HepG2 (cell line): Measurements from ENCODE around the gene NDUFB11. TPM values are rescaled to one million over a fixed set of nuclear protein-coding genes. Genes with fewer than 3 reads are reported as not detected.
A peak's percentile ranks its signal among the peaks of the same experiment; 100 is the strongest.

Experiments
- ATAC-seq: fragments of 200-7000 bp; cut with Tn5 transposase; 3 replicates; pipeline ENCODE4 v1.9.1; 2020; ENCODE audit warnings: mild to moderate bottlenecking, moderate library complexity
- BruUV-seq: library from RNA; stranded (reverse); fragments of 400-500 nt; replicated peaks from 2 replicates; lab custom pipeline; 2021; lab: Mats Ljungman, UMichigan
- CTCF ChIA-PET: fragments of 300-600 bp; formaldehyde crosslinking; extraction: SDS; loops from one replicate; lab custom pipeline; 2021; ENCODE audit warnings: low total read pairs, inconsistent platforms, low intra/inter-chr PET ratio; lab: Yijun Ruan, JAX
- POLR2A ChIA-PET: fragments of 350-600 bp; sonication (Branson Sonifier 250); formaldehyde crosslinking; loops from one replicate; lab custom pipeline; 2020; ENCODE audit warnings: antibody characterized with exemption, inconsistent platforms; lab: Yijun Ruan, JAX
- DNase-seq: peaks from one replicate; pipeline ENCODE4 v3.0.0-alpha.2; 2015; ENCODE audit warnings: low spot score
- FAIRE-seq: peaks from 3 replicates; lab custom pipeline; 2011; peaks lifted over from hg19 to GRCh38; lab: Jason Lieb, UNC
- H2AFZ ChIP-seq: one replicate; pipeline ENCODE4 v1.6.1; 2011; ENCODE audit warnings: low read length, inconsistent platforms
- H3K27ac ChIP-seq: fragments of 300-600 bp; 3 replicates; pipeline ENCODE4 v1.8.0; 2011; ENCODE audit warnings: mixed run types, mild to moderate bottlenecking, mixed read lengths, low read length, inconsistent platforms; ENCODE audit not compliant: insufficient read depth; ENCODE audit errors: extremely low read length
- H3K27me3 ChIP-seq, 2 experiments: fragments of 200-600 bp in 1 of 2; 2 replicates in 1 of 2; 3 replicates in 1 of 2; pipeline versions ENCODE4 v1.6.0 to v1.8.0; 2011; ENCODE audit warnings: low read length in 2 of 2, mild to moderate bottlenecking in 2 of 2, moderate library complexity in 2 of 2, inconsistent platforms in 1 of 2; ENCODE audit not compliant: insufficient read depth in 2 of 2, control insufficient read depth in 1 of 2
- H3K36me3 ChIP-seq, 2 experiments: fragments of 200-600 bp in 1 of 2; replicated peaks in 1 of 2; 2 replicates in 1 of 2; 3 replicates in 1 of 2; pipeline versions ENCODE4 v1.5.1 to v1.8.0; 2011; ENCODE audit warnings: low read length in 2 of 2, inconsistent platforms in 1 of 2; ENCODE audit not compliant: insufficient read depth in 2 of 2, control insufficient read depth in 1 of 2
- H3K4me1 ChIP-seq: 2 replicates; pipeline ENCODE4 v1.5.1; 2012; ENCODE audit warnings: low read length, inconsistent platforms; ENCODE audit not compliant: insufficient read depth
- H3K4me2 ChIP-seq: 2 replicates; pipeline ENCODE4 v1.6.0; 2011; ENCODE audit warnings: low read depth, low read length, inconsistent platforms
- H3K4me3 ChIP-seq, 3 experiments: fragments of 200-600 bp in 1 of 3; sonication (generic), shearing (Covaris generic) in 1 of 3; replicated peaks in 1 of 3; 2 replicates each; pipeline ENCODE4 v1.5.1; 2011 to 2016; ENCODE audit warnings: low read length in 3 of 3, inconsistent platforms in 2 of 3, low read depth in 2 of 3, mild to moderate bottlenecking in 2 of 3, control low read depth in 1 of 3, mixed read lengths in 1 of 3; ENCODE audit not compliant: insufficient read depth in 1 of 3
- H3K79me2 ChIP-seq: one replicate; pipeline ENCODE4 v1.6.1; 2011; ENCODE audit warnings: low read length, inconsistent platforms; ENCODE audit not compliant: insufficient read depth
- H3K9ac ChIP-seq: 2 replicates; pipeline ENCODE4 v1.6.0; 2011; ENCODE audit warnings: mild to moderate bottlenecking, low read depth, low read length, inconsistent platforms; ENCODE audit not compliant: insufficient read depth
- H3K9me3 ChIP-seq: 2 replicates; pipeline ENCODE4 v1.5.1; 2012; ENCODE audit warnings: mild to moderate bottlenecking, low read length
- H4K20me1 ChIP-seq: 2 replicates; pipeline ENCODE4 v1.6.0; 2011; ENCODE audit warnings: inconsistent platforms, mild to moderate bottlenecking, low read length, moderate library complexity; ENCODE audit not compliant: insufficient read depth
- ARNT ChIP-seq: fragments of 450-650 bp; IDR thresholded peaks from 2 replicates; pipeline ENCODE4 v1.6.1; 2017
- ATF7 ChIP-seq, 2 experiments: fragments of 450-650 bp in 1 of 2; sonication (generic) in 1 of 2; formaldehyde crosslinking in 1 of 2; IDR thresholded peaks; 2 replicates each; pipeline versions ENCODE4 v1.4.0 to v1.6.1; 2016 to 2020; ENCODE audit warnings: antibody characterized with exemption in 1 of 2, mild to moderate bottlenecking in 1 of 2, missing genetic modification reagents in 1 of 2
- KAT8 ChIP-seq: IDR thresholded peaks from 2 replicates; pipeline ENCODE4 v1.6.1; 2016; ENCODE audit warnings: missing genetic modification reagents, missing compliant biosample characterization
- MAFF ChIP-seq: IDR thresholded peaks from 2 replicates; pipeline ENCODE4 v1.6.1; 2011; ENCODE audit warnings: low read depth, low read length, improper control_type of control experiment
- REL ChIP-seq: sonication (generic); formaldehyde crosslinking; conservative IDR thresholded peaks from 2 replicates; pipeline ENCODE4 v1.8.0; 2022; ENCODE audit warnings: mild to moderate bottlenecking, missing genetic modification reagents, moderate library complexity
- ZBTB38 ChIP-seq: sonication (generic); formaldehyde crosslinking; IDR thresholded peaks from 2 replicates; pipeline ENCODE4 v1.5.1; 2020; ENCODE audit warnings: mild to moderate bottlenecking, missing genetic modification reagents
- ZNF709 ChIP-seq: sonication (generic); formaldehyde crosslinking; IDR thresholded peaks from 2 replicates; pipeline ENCODE4 v1.5.0; 2020; ENCODE audit warnings: mild to moderate bottlenecking, missing genetic modification reagents
- WGBS: methylation state at CpG from one replicate; pipeline ENCODE4 v1.1.6; 2017; ENCODE audit warnings: low lambda C conversion rate; 5-methylcytosine and 5-hydroxymethylcytosine counted together
- in situ Hi-C: cut with HindIII; loops from 2 replicates; pipeline ENCODE4 v1.10.0; 2017; ENCODE audit warnings: low pct_unique_long_range_greater_than_20kb; ENCODE audit not compliant: extremely low pct_ligation_motif_present
- intact Hi-C: fragments of 100-400 bp; cut with micrococcal nuclease; formaldehyde crosslinking; loops from one replicate; pipeline ENCODE4 v1.10.0; 2022; ENCODE audit not compliant: unreplicated experiment
- polyA plus RNA-seq, 8 experiments: library from polyadenylated mRNA; depleted of rRNA in 3 of 8; stranded (reverse) in 7 of 8; unstranded in 1 of 8; fragments of >200 nt; fragmentation: Illumina TruSeq in 4 of 8; extraction: Trizol in 4 of 8; gene quantifications; 2 replicates each; pipeline versions ENCODE4 v1.2.1 to v1.2.3, GENCODE V29; 2011 to 2016; ENCODE audit warnings: low read depth in 4 of 8, missing spikeins in 1 of 8, mixed read lengths in 1 of 8; ENCODE audit not compliant: insufficient read depth in 1 of 8
- total RNA-seq, 5 experiments: library from RNA; depleted of rRNA; stranded (reverse); fragments of >200 nt; fragmentation: Illumina TruSeq; extraction: Trizol; gene quantifications; 2 replicates each; pipeline ENCODE4 v1.2.3, GENCODE V29; 2016; ENCODE audit warnings: low read depth in 1 of 5
- TF ChIP-seq, protein P1 (sequence below): sonication (generic); formaldehyde crosslinking; IDR thresholded peaks from 2 replicates; pipeline ENCODE4 v1.4.0; 2020; ENCODE audit warnings: missing genetic modification reagents
- TF ChIP-seq, protein P2 (sequence below): sonication (generic); formaldehyde crosslinking; IDR thresholded peaks from 2 replicates; pipeline ENCODE4 v1.4.0; 2020; ENCODE audit warnings: missing genetic modification reagents
- TF ChIP-seq, protein P3 (sequence below): sonication (generic); formaldehyde crosslinking; IDR thresholded peaks from 2 replicates; pipeline ENCODE4 v1.5.0; 2020; ENCODE audit warnings: mild to moderate bottlenecking, missing genetic modification reagents, moderate library complexity

Gene NDUFB11
- total and polyA plus RNA-seq, 2 of the 13 experiments (the other 11 are each of a cell fraction or from before 2014, with no cell fraction given), result 46.6 to 100 TPM

DNA sequence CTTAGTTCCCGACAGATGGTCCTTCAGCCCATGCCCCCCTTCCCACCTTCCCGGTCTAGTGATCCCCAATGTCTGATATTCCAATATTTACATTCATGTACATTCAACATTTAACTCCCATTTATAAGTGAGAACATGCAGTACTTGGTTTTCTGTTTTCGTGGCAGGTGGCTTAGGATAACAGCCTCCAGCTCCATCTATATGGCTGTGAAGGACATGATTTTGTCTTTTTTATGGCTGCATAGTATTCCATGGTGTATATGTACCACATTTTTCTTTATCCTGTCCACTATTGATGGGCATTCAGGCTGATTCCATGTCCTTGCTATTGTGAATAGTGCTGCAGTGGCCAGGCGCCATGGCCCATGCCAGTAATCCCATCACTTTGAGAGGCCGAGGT is 14.3 kb upstream of the NDUFB11 start (continued):
- no peak for TF ChIP-seq REL
- no peak for TF ChIP-seq ATF7 (IDR thresholded peaks at IDR 0.05)
- no peak for TF ChIP-seq ATF7 (CRISPR knock-in tag; IDR thresholded peaks at IDR 0.05)
- no peak for TF ChIP-seq ZNF709 (CRISPR knock-in tag)
- TF ChIP-seq ARNT, result no peak
- TF ChIP-seq, all 625 proteins: peak for 0

DNA sequence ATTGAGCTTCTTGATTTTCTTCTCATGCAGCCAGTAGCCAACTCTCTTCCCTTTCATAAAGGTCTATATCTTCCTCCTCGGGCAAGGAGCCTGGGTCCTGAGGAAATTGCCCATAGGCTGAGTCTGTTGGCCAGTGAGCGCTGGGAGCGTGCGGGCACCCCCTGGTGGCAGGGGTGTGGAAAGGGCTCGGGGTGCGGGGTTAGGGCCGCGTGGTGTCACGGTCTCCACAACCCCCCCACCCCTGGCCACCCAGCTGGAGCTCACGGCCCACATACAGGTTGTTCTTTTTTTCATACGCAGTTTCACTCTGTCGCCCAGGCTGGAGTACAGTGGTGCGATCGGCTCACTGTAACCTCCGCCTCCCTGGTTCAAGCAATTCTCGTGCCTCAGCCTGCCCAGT is 13.6 kb upstream of the NDUFB11 start:
- TF ChIP-seq, protein P1, sequence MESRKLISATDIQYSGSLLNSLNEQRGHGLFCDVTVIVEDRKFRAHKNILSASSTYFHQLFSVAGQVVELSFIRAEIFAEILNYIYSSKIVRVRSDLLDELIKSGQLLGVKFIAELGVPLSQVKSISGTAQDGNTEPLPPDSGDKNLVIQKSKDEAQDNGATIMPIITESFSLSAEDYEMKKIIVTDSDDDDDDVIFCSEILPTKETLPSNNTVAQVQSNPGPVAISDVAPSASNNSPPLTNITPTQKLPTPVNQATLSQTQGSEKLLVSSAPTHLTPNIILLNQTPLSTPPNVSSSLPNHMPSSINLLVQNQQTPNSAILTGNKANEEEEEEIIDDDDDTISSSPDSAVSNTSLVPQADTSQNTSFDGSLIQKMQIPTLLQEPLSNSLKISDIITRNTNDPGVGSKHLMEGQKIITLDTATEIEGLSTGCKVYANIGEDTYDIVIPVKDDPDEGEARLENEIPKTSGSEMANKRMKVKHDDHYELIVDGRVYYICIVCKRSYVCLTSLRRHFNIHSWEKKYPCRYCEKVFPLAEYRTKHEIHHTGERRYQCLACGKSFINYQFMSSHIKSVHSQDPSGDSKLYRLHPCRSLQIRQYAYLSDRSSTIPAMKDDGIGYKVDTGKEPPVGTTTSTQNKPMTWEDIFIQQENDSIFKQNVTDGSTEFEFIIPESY (CRISPR knock-in tag), result peak; percentile 98
- TF ChIP-seq ZBTB38 (CRISPR knock-in tag) (0 out of 2 replicates have a peak, but pooled peaks have one; percentile 28), MAFF (no peak), KAT8 (no peak)
- TF ChIP-seq, protein P2, sequence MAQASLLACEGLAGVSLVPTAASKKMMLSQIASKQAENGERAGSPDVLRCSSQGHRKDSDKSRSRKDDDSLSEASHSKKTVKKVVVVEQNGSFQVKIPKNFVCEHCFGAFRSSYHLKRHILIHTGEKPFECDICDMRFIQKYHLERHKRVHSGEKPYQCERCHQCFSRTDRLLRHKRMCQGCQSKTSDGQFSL (CRISPR knock-in tag), result 0 out of 2 replicates have a peak, but pooled peaks have one; percentile 49
- TF ChIP-seq, protein P3, sequence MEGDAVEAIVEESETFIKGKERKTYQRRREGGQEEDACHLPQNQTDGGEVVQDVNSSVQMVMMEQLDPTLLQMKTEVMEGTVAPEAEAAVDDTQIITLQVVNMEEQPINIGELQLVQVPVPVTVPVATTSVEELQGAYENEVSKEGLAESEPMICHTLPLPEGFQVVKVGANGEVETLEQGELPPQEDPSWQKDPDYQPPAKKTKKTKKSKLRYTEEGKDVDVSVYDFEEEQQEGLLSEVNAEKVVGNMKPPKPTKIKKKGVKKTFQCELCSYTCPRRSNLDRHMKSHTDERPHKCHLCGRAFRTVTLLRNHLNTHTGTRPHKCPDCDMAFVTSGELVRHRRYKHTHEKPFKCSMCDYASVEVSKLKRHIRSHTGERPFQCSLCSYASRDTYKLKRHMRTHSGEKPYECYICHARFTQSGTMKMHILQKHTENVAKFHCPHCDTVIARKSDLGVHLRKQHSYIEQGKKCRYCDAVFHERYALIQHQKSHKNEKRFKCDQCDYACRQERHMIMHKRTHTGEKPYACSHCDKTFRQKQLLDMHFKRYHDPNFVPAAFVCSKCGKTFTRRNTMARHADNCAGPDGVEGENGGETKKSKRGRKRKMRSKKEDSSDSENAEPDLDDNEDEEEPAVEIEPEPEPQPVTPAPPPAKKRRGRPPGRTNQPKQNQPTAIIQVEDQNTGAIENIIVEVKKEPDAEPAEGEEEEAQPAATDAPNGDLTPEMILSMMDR (CRISPR knock-in tag), result peak; percentile 29
- Histone ChIP-seq H3K4me3 (no peak overlapping the region), H3K4me2 (no peak overlapping the region), H3K36me3 (peaks cover 2 to 10% of the 10 kb centered on the region in 2 experiments; a peak in 3 of 5 replicates), H3K27ac (no peak overlapping the region), H4K20me1 (peaks cover 2% of the 10 kb centered on the region; the same call in 1 of the 2 replicates), H2AFZ (no peak overlapping the region), H3K4me1 (peaks cover 25% of the 10 kb centered on the region), H3K27me3 (no peaks in the 10 kb centered on the region), H3K9me3 (no peaks in the 10 kb centered on the region), H3K79me2 (peaks cover 47% of the 10 kb centered on the region), H3K9ac (no peak overlapping the region)
- ATAC-seq, result peak; percentile 53; the same call in 2 of the 3 replicates
- intact Hi-C loops (no loop called here), in situ Hi-C loops (no loop called here)
- no peak for DNase-seq
- POLR2A ChIA-PET, result interaction anchor here (1.4 kb wide), 1 partner anchor 29 kb away, joined by 3 read pairs; no protein-coding TSS in a partner anchor
- 100% methylated on average over 6 of the region's 16 CpGs for WGBS
- no TSS peak for BruUV-seq
- CTCF ChIA-PET, result no interaction called here
- FAIRE-seq, result no peak
